Retinal pigment epithelial cell (primary cell): ENCODE data around the gene NAT8L.

ENCODE experiments used
- DNase-seq: peaks from one replicate; pipeline ENCODE4 v3.0.0-alpha.2; 2010; ENCODE audit warnings: low read depth
- H3K4me3 ChIP-seq: 2 replicates; pipeline ENCODE4 v1.5.1; 2011; ENCODE audit warnings: mild to moderate bottlenecking, low read length, control low read depth, moderate library complexity
- CTCF ChIP-seq: conservative IDR thresholded peaks from 2 replicates; pipeline ENCODE4 v1.5.1; 2011; ENCODE audit warnings: low read depth, low read length, control low read depth, inconsistent platforms

NAT8L gene

GRCh38 chr4:2043396-2044118 lies 15.6 kb upstream of the NAT8L start:
- no peak for DNase-seq
- no peak overlapping the region for H3K4me3 ChIP-seq
- no peak for TF ChIP-seq CTCF

GRCh38 chr4:2044119-2044485 lies 15.0 kb upstream of the NAT8L start:
- DNase-seq = no peak
- TF ChIP-seq CTCF = no peak
- no peak overlapping the region for H3K4me3 ChIP-seq

- TF ChIP-seq CTCF = no peak
- no peak overlapping the region for H3K4me3 ChIP-seq
- DNase-seq = no peak
Observed at GRCh38 chr4:2044542-2045517, 14.3 kb upstream of the NAT8L start.

GRCh38 chr4:2045518-2045951 lies 13.6 kb upstream of the NAT8L start:
- no peak for DNase-seq
- TF ChIP-seq CTCF = no peak
- H3K4me3 ChIP-seq = no peak overlapping the region

- H3K4me3 ChIP-seq = no peak overlapping the region
- TF ChIP-seq CTCF = peak; percentile 14
- DNase-seq = no peak
Observed at GRCh38 chr4:2046031-2046961, 12.8 kb upstream of the NAT8L start.

GRCh38 chr4:2047031-2047660 lies 12.0 kb upstream of the NAT8L start:
- no peak for DNase-seq
- no peak for TF ChIP-seq CTCF
- no peak overlapping the region for H3K4me3 ChIP-seq
